Muscle of back (tissue), 11 donors: ENCODE measurements around the gene CYB561A3. TPM values are rescaled to one million over a fixed set of nuclear protein-coding genes. Genes with fewer than 3 reads are reported as not detected.
A peak's percentile ranks its signal among the peaks of the same experiment; 100 is the strongest.

Experiments used
- DNase-seq, 3 donors: peaks; one replicate each; pipeline versions ENCODE4 v3.0.0 to v3.0.0-alpha.2; 2013
- polyA plus RNA-seq, 10 donors: library from polyadenylated mRNA; unstranded; fragments of 120-200 nt; gene quantifications; one replicate each; pipeline ENCODE4 v1.2.1, GENCODE V29; 2013; ENCODE audit not compliant: insufficient read length in 10 of 10

The CYB561A3 gene
- polyA plus RNA-seq, 10 donors, result 13.6 to 20.0 (median 16.3) TPM

- DNase-seq, result no peak
Measured at GRCh38 chr11:61345954-61346843, 15.5 kb downstream of the CYB561A3 start.

- DNase-seq, result peak in 1 of 3 donors; percentile 51
Measured at GRCh38 chr11:61345170-61345610, 16.5 kb downstream of the CYB561A3 start.

GRCh38 chr11:61343792-61344745 is 17.6 kb downstream of the CYB561A3 start:
- DNase-seq, result no peak

GRCh38 chr11:61342207-61342803 is 19.4 kb downstream of the CYB561A3 start:
- no peak for DNase-seq

GRCh38 chr11:61341706-61342105 is 20.0 kb downstream of the CYB561A3 start:
- no peak for DNase-seq

GRCh38 chr11:61340979-61341378 is 20.7 kb downstream of the CYB561A3 start:
- DNase-seq, result no peak

GRCh38 chr11:61339490-61339878 is 22.2 kb downstream of the CYB561A3 start:
- no peak for DNase-seq

GRCh38 chr11:61338783-61339489 is 22.7 kb downstream of the CYB561A3 start:
- DNase-seq, result no peak

- DNase-seq, result no peak
Measured at GRCh38 chr11:61337706-61338470, 23.8 kb downstream of the CYB561A3 start.

- DNase-seq, result peak; percentile 54 to 88 (median 82)
Measured at GRCh38 chr11:61336171-61336935, 25.3 kb downstream of the CYB561A3 start.

- DNase-seq, result no peak
Measured at GRCh38 chr11:61335355-61335710, 26.3 kb downstream of the CYB561A3 start.

GRCh38 chr11:61334434-61335354 is 27.0 kb downstream of the CYB561A3 start:
- DNase-seq, result peak in 1 of 3 donors; percentile 23

- DNase-seq, result no peak
Measured at GRCh38 chr11:61333550-61334433, 27.9 kb downstream of the CYB561A3 start.

- DNase-seq, result peak; percentile 95 to 98 (median 95)
Measured at GRCh38 chr11:61332797-61333549, 28.7 kb downstream of the CYB561A3 start, which contains the start of the genes DDB1 and TKFC. DDB1 (minus strand) TSS chr11:61333105; CDS start chr11:61332968, 137 bp downstream. TKFC (plus strand) TSS chr11:61333228; CDS start chr11:61334729, 1,501 bp downstream.

GRCh38 chr11:61332281-61332796 is 29.3 kb downstream of the CYB561A3 start:
- DNase-seq, result peak in 1 of 3 donors; percentile 59

GRCh38 chr11:61331651-61332050 is 30.0 kb downstream of the CYB561A3 start:
- no peak for DNase-seq
